Measurements from ENCODE around the gene PLA2G4D.

PLA2G4D gene

DNA sequence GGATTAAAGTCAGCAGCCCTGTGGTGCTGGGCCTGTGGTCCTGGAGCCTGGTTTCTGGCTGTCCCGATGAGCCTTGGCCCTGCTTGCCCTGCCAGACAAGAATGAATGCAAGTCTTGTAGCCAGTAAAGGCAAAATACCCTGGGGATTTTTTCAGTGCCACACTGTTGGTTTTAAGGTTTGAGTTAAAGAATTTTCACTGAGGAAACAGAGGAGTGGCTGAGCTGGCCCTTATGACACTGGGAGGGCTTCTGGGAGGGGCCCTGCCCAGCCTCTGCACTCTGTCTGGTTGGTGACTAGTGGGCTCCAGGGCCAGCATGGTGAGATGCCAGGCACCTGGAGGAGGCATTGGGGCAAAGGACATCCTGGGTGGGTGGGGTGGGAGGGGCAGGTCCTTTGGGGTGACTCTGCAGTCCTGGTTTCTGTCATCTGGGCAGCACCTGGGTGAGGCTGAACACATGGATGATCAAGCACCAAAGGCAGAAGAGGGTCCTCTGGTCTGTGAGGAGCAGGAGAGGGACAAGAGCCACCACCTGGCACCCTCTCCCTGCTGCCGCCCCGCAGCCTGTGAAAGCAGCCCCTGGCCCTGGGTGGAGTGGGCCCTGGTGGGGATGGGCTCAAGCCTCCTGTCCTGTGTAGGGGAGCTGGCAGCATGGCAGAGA is 61.0 kb downstream of the PLA2G4D start:
- Histone ChIP-seq H4K20me1 (ENCODE audit: insufficient read depth, low read length) (no peaks in the 10 kb centered on the region), H3K9ac (ENCODE audit: low read length) (no peak overlapping the region), H3K36me3 (ENCODE audit: insufficient read depth, low read length) (no peaks in the 10 kb centered on the region), H3K27ac (ENCODE audit: low read depth, low read length, poor library complexity, severe bottlenecking) (no peak overlapping the region), H3K27me3 (ENCODE audit: insufficient read depth, low read length) (no peaks in the 10 kb centered on the region), H3F3A (ENCODE audit: insufficient read depth, low read length) (no peaks in the 10 kb centered on the region), H3K9me3 (ENCODE audit: low read length) (no peaks in the 10 kb centered on the region), H3K79me2 (ENCODE audit: insufficient read depth, low read length) (no peaks in the 10 kb centered on the region), H3K4me2 (ENCODE audit: low read length) (no peak overlapping the region), H2AFZ (ENCODE audit: low read length) (no peak overlapping the region), H3K4me3 (ENCODE audit: low read depth, low read length, poor library complexity, severe bottlenecking) (no peak overlapping the region), H3K9me2 (ENCODE audit: low read depth, low read length) (no peaks in the 10 kb centered on the region), H3K4me1 (ENCODE audit: insufficient read depth, low read length, severe bottlenecking) (peaks cover 27% of the 10 kb centered on the region)
- no peak for TF ChIP-seq EZH2 (IDR thresholded peaks at IDR 0.05; ENCODE audit: borderline replicate concordance, low read length)
- TF ChIP-seq, protein P1, sequence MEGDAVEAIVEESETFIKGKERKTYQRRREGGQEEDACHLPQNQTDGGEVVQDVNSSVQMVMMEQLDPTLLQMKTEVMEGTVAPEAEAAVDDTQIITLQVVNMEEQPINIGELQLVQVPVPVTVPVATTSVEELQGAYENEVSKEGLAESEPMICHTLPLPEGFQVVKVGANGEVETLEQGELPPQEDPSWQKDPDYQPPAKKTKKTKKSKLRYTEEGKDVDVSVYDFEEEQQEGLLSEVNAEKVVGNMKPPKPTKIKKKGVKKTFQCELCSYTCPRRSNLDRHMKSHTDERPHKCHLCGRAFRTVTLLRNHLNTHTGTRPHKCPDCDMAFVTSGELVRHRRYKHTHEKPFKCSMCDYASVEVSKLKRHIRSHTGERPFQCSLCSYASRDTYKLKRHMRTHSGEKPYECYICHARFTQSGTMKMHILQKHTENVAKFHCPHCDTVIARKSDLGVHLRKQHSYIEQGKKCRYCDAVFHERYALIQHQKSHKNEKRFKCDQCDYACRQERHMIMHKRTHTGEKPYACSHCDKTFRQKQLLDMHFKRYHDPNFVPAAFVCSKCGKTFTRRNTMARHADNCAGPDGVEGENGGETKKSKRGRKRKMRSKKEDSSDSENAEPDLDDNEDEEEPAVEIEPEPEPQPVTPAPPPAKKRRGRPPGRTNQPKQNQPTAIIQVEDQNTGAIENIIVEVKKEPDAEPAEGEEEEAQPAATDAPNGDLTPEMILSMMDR (IDR thresholded peaks at IDR 0.05; ENCODE audit: low read length) = no peak

DNA sequence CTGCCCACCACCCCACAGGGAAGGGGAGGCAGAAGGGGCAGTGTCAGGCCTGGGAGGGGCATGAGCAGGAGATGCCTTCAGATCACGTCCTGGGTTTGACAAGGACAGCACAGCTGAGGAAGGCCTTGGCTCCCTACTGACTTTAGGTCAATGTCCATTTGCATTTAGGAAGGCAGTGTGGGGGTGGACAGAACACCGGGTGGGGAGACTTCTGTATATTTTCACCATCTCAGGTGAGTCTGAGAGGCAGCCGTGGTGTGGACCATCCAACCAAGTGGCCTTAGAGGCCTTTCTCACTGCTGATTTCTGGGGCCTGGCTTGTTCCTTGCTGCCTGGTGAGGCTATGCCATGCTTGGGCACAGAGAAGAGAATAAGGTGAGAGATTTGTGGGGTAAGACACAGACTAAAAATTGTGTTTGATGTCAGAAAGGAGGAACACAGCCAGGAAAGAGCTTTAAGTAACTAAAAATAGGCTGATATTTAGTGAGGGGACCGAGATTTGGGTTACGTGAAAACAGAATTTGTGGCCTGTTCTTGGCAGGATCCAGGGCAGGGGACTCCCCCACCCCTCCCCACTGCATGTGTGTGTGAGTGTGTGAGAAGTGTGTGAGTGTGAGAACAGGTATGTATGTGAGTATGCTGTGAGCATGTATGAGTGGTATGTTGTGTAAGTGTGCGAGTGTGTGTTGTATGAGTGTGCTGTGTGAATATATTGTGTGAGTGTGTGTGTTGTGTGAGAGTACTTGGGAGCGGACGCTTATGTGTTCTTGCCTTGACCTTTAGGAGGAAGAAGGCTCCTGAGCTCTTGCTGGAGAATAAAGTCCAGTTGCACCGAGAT is 61.8 kb downstream of the PLA2G4D start:
- Histone ChIP-seq H3K4me1 (ENCODE audit: insufficient read depth, low read length, severe bottlenecking) (peaks cover 22% of the 10 kb centered on the region), H3K9ac (ENCODE audit: low read length) (no peak overlapping the region), H3K27ac (ENCODE audit: low read depth, low read length, poor library complexity, severe bottlenecking) (no peak overlapping the region), H3K79me2 (ENCODE audit: insufficient read depth, low read length) (no peaks in the 10 kb centered on the region), H3K4me3 (ENCODE audit: low read depth, low read length, poor library complexity, severe bottlenecking) (no peak overlapping the region), H4K20me1 (ENCODE audit: insufficient read depth, low read length) (no peaks in the 10 kb centered on the region), H3K9me3 (ENCODE audit: low read length) (no peaks in the 10 kb centered on the region), H3F3A (ENCODE audit: insufficient read depth, low read length) (no peaks in the 10 kb centered on the region), H3K4me2 (ENCODE audit: low read length) (no peak overlapping the region), H3K9me2 (ENCODE audit: low read depth, low read length) (no peaks in the 10 kb centered on the region), H2AFZ (ENCODE audit: low read length) (no peak overlapping the region), H3K27me3 (ENCODE audit: insufficient read depth, low read length) (0 out of 2 replicates have a peak, but pooled peaks cover under 1% of the 10 kb centered on the region), H3K36me3 (ENCODE audit: insufficient read depth, low read length) (no peaks in the 10 kb centered on the region)
- no peak for TF ChIP-seq EZH2 (IDR thresholded peaks at IDR 0.05; ENCODE audit: borderline replicate concordance, low read length)
- TF ChIP-seq, protein P1 (IDR thresholded peaks at IDR 0.05; ENCODE audit: low read length) = no peak

DNA sequence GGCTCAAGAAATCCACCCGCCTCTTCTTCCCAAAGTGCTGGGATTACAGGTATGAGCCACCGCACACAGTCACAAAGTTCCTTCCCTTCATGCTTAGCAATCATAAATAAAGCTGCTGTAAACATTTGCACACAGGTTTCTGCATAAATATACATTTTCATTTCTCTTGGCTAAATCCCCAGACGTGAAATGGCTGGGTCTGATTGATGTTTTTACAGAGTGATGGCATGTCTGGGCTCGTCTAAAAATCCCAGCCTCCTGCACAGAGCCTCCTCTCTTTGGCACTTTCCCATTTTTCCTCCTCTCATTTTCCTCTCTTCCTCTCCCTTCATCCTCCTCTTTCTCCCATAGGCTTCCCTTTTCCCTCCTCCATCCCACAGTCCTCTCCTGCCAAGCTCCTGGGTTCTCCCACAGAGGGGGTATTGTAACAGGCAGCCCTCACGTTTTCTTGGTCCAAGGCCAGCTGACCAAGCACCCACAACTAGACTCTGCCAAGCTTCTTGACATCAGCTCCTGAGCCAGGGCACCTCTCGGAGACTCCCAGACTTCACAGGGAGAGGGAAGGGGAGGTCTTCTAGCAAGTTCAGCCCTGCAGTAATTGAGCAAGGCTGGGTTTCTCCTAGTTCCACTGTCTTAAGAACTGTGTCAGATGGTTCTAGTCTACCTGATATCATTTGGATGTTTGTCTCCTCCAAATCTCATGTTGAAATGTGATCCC is 63.0 kb downstream of the PLA2G4D start:
- H3K27me3 ChIP-seq (ENCODE audit: insufficient read depth, low read length) = 0 out of 2 replicates have a peak, but pooled peaks cover 4% of the 10 kb centered on the region
- no peaks in the 10 kb centered on the region for H3K36me3 ChIP-seq (ENCODE audit: insufficient read depth, low read length)
- no peak overlapping the region for H3K9ac ChIP-seq (ENCODE audit: low read length)
- no peaks in the 10 kb centered on the region for H3K79me2 ChIP-seq (ENCODE audit: insufficient read depth, low read length)
- H3K4me3 ChIP-seq (ENCODE audit: low read depth, low read length, poor library complexity, severe bottlenecking) = no peak overlapping the region
- no peak overlapping the region for H3K4me2 ChIP-seq (ENCODE audit: low read length)
- no peak overlapping the region for H2AFZ ChIP-seq (ENCODE audit: low read length)
- no peaks in the 10 kb centered on the region for H3F3A ChIP-seq (ENCODE audit: insufficient read depth, low read length)
- H3K9me3 ChIP-seq (ENCODE audit: low read length) = no peaks in the 10 kb centered on the region
- H3K4me1 ChIP-seq (ENCODE audit: insufficient read depth, low read length, severe bottlenecking) = peaks cover 17% of the 10 kb centered on the region
- no peak for TF ChIP-seq EZH2 (IDR thresholded peaks at IDR 0.05; ENCODE audit: borderline replicate concordance, low read length)
- TF ChIP-seq, protein P1 (IDR thresholded peaks at IDR 0.05; ENCODE audit: low read length) = no peak
- H3K27ac ChIP-seq (ENCODE audit: low read depth, low read length, poor library complexity, severe bottlenecking) = no peak overlapping the region
- H4K20me1 ChIP-seq (ENCODE audit: insufficient read depth, low read length) = no peaks in the 10 kb centered on the region
- H3K9me2 ChIP-seq (ENCODE audit: low read depth, low read length) = no peaks in the 10 kb centered on the region
